Measurements from ENCODE around the gene KLF15.

The KLF15 gene

GRCh38 chr3:126378341-126378751, 21.1 kb upstream of the KLF15 start:
- TF ChIP-seq SIN3A (IDR thresholded peaks at IDR 0.05; ENCODE audit: borderline replicate concordance, insufficient read depth, low read length) (no peak), TAF1 (IDR thresholded peaks at IDR 0.05; ENCODE audit: borderline replicate concordance, insufficient read depth, low read length) (no peak), FOXP2 (optimal IDR thresholded peaks at IDR 0.05; ENCODE audit: borderline replicate concordance, extremely low read depth, extremely low read length, insufficient read depth) (no peak), REST (IDR thresholded peaks at IDR 0.05; ENCODE audit: insufficient read depth in 1 of 2, low read depth in 2 of 2, low read length in 2 of 2) (no peak), POLR2AphosphoS5 (IDR thresholded peaks at IDR 0.05; ENCODE audit: low read depth, low read length) (no peak)

GRCh38 chr3:126377211-126377610, 20.0 kb upstream of the KLF15 start:
- TF ChIP-seq REST (IDR thresholded peaks at IDR 0.05; ENCODE audit: insufficient read depth in 1 of 2, low read depth in 2 of 2, low read length in 2 of 2) (no peak), FOXP2 (optimal IDR thresholded peaks at IDR 0.05; ENCODE audit: borderline replicate concordance, extremely low read depth, extremely low read length, insufficient read depth) (no peak), POLR2AphosphoS5 (IDR thresholded peaks at IDR 0.05; ENCODE audit: low read depth, low read length) (no peak), TAF1 (IDR thresholded peaks at IDR 0.05; ENCODE audit: borderline replicate concordance, insufficient read depth, low read length) (no peak), SIN3A (IDR thresholded peaks at IDR 0.05; ENCODE audit: borderline replicate concordance, insufficient read depth, low read length) (no peak)

- TF ChIP-seq POLR2AphosphoS5 (IDR thresholded peaks at IDR 0.05; ENCODE audit: low read depth, low read length) = no peak
- no peak for TF ChIP-seq TAF1 (IDR thresholded peaks at IDR 0.05; ENCODE audit: borderline replicate concordance, insufficient read depth, low read length)
- TF ChIP-seq SIN3A (IDR thresholded peaks at IDR 0.05; ENCODE audit: borderline replicate concordance, insufficient read depth, low read length) = no peak
- TF ChIP-seq FOXP2 (optimal IDR thresholded peaks at IDR 0.05; ENCODE audit: borderline replicate concordance, extremely low read depth, extremely low read length, insufficient read depth) = no peak
- TF ChIP-seq REST (IDR thresholded peaks at IDR 0.05; ENCODE audit: insufficient read depth in 1 of 2, low read depth in 2 of 2, low read length in 2 of 2) = no peak
Observed at GRCh38 chr3:126376444-126376843, 19.2 kb upstream of the KLF15 start.

GRCh38 chr3:126375835-126376331, 18.7 kb upstream of the KLF15 start:
- TF ChIP-seq SIN3A (IDR thresholded peaks at IDR 0.05; ENCODE audit: borderline replicate concordance, insufficient read depth, low read length) (no peak), FOXP2 (optimal IDR thresholded peaks at IDR 0.05; ENCODE audit: borderline replicate concordance, extremely low read depth, extremely low read length, insufficient read depth) (no peak), REST (IDR thresholded peaks at IDR 0.05; ENCODE audit: insufficient read depth in 1 of 2, low read depth in 2 of 2, low read length in 2 of 2) (no peak), TAF1 (IDR thresholded peaks at IDR 0.05; ENCODE audit: borderline replicate concordance, insufficient read depth, low read length) (no peak), POLR2AphosphoS5 (IDR thresholded peaks at IDR 0.05; ENCODE audit: low read depth, low read length) (no peak)

Measured in PFSK-1 (cell line).